ENCODE data around the gene RCAN2. TPM values are rescaled to one million over a fixed set of nuclear protein-coding genes. Genes with fewer than 3 reads are reported as not detected.
"Not testable (repeated sequence)": the region's sequence is repeated elsewhere in the genome, so short reads cannot be mapped to it uniquely, and the experiment has no call there.

Gene RCAN2
- total and polyA plus RNA-seq, 12 donors = 2.3 to 14.4 (median 6.5) TPM

GRCh38 chr6:46390153-46390876 is 100.9 kb downstream of the RCAN2 start:
- Histone ChIP-seq H3K27me3 (no peaks in the 10 kb centered on the region), H3K27ac (no peak overlapping the region), H3K36me3 (replicated peaks in 1 of 2) (no peaks in the 10 kb centered on the region), H3K4me3 (no peak overlapping the region), H3K9me3 (replicated peaks in 1 of 3) (no peaks in the 10 kb centered on the region), H3K4me1 (replicated peaks in 1 of 2) (no peaks in the 10 kb centered on the region)
- TF ChIP-seq CTCF (IDR thresholded peaks at IDR 0.05) = no peak
- TF ChIP-seq POLR2A (IDR thresholded peaks at IDR 0.05) = no peak
- DNase-seq = no peak
- intact Hi-C loops (cut with DNase I) = no loop called here
- WGBS, 4 donors = 83 to 94% (median 85%) methylated on average over 4 of the region's 4 CpGs

GRCh38 chr6:46387728-46388127 is 103.5 kb downstream of the RCAN2 start:
- H3K27ac ChIP-seq; intact Hi-C loops (cut with DNase I): not testable (repeated sequence)

GRCh38 chr6:46381579-46381978 is 109.7 kb downstream of the RCAN2 start:
- Histone ChIP-seq H3K27me3 (no peaks in the 10 kb centered on the region), H3K27ac (no peak overlapping the region), H3K9me3 (replicated peaks in 1 of 3) (no peaks in the 10 kb centered on the region), H3K4me3 (no peak overlapping the region), H3K36me3 (replicated peaks in 1 of 2) (no peaks in the 10 kb centered on the region), H3K4me1 (replicated peaks in 1 of 2) (peaks cover 0 to 28% of the 10 kb centered on the region in 2 donors)
- no peak for DNase-seq
- 80 to 91% (median 81%) methylated on average over 2 to 3 of the region's 3 CpGs for WGBS, 4 donors
- intact Hi-C loops (cut with DNase I) = no loop called here
- TF ChIP-seq POLR2A (IDR thresholded peaks at IDR 0.05) = no peak
- TF ChIP-seq CTCF (IDR thresholded peaks at IDR 0.05) = no peak

More at GRCh38 chr6:46387728-46388127, 103.5 kb downstream of the RCAN2 start:
- H3K36me3 ChIP-seq (replicated peaks in 1 of 2); H3K27me3 ChIP-seq; H3K4me1 ChIP-seq (replicated peaks in 1 of 2); H3K9me3 ChIP-seq (replicated peaks in 1 of 3); H3K4me3 ChIP-seq; DNase-seq: not testable (repeated sequence)
- 91 to 97% (median 93%) methylated on average over 4 to 5 of the region's 5 CpGs for WGBS, 4 donors

- no peaks in the 10 kb centered on the region for H3K36me3 ChIP-seq (replicated peaks in 1 of 2)
- no peak overlapping the region for H3K4me3 ChIP-seq
- peaks cover 0 to 28% of the 10 kb centered on the region in 2 donors for H3K4me1 ChIP-seq (replicated peaks in 1 of 2)
- WGBS, 4 donors = 66 to 80% (median 69%) methylated on average over 2 of the region's 2 CpGs
- DNase-seq = no peak
- no peaks in the 10 kb centered on the region for H3K27me3 ChIP-seq
- intact Hi-C loops (cut with DNase I) = no loop called here
- H3K9me3 ChIP-seq (replicated peaks in 1 of 3) = no peaks in the 10 kb centered on the region
- H3K27ac ChIP-seq = no peak overlapping the region
- TF ChIP-seq POLR2A (IDR thresholded peaks at IDR 0.05) = no peak
- TF ChIP-seq CTCF (IDR thresholded peaks at IDR 0.05) = no peak
These were observed 110.2 kb downstream of the RCAN2 start for GRCh38 chr6:46381057-46381456.

Data from adrenal gland (tissue), 12 donors.